Esophagus squamous epithelium (tissue), 5 donors: ENCODE data around the gene ABCF3. TPM values are rescaled to one million over a fixed set of nuclear protein-coding genes. Genes with fewer than 3 reads are reported as not detected.

ENCODE experiments used
- DNase-seq: peaks from one replicate; lab custom pipeline; 2025; lab: John Stamatoyannopoulos, UW
- H3K27ac ChIP-seq, 4 donors: fragments of 200-600 bp; sonication (generic); one replicate each; pipeline ENCODE4 v1.5.1; 2016 to 2019; ENCODE audit warnings: mild to moderate bottlenecking in 1 of 4
- H3K27me3 ChIP-seq, 4 donors: fragments of 200-600 bp; sonication (generic); 1 replicate in 3 of 4; 2 replicates in 1 of 4; pipeline versions ENCODE4 v1.5.1 to v1.6.0; 2017 to 2021; ENCODE audit warnings: antibody characterized with exemption in 1 of 4
- H3K36me3 ChIP-seq, 3 donors: fragments of 200-600 bp; sonication (generic); one replicate each; pipeline ENCODE4 v1.5.1; 2016 to 2019
- H3K4me1 ChIP-seq, 3 donors: fragments of 200-600 bp; sonication (generic); one replicate each; pipeline ENCODE4 v1.5.1; 2017 to 2019
- H3K4me3 ChIP-seq, 4 donors: fragments of 200-600 bp; sonication (generic); 1 replicate in 3 of 4; 2 replicates in 1 of 4; pipeline ENCODE4 v1.5.1; 2016 to 2019; ENCODE audit warnings: mild to moderate bottlenecking in 2 of 4, moderate library complexity in 1 of 4
- H3K9me3 ChIP-seq, 3 donors: fragments of 200-600 bp; sonication (generic); one replicate each; pipeline ENCODE4 v1.5.1; 2016 to 2019
- CTCF ChIP-seq, 6 experiments: fragments of 450-650 bp in 4 of 6; fragments of 200-600 bp in 2 of 6; sonication (generic) in 2 of 6; IDR thresholded peaks; one replicate each; pipeline ENCODE4 v1.5.1; 2016 to 2019; ENCODE audit warnings: antibody characterized with exemption in 6 of 6, mild to moderate bottlenecking in 4 of 6, moderate library complexity in 4 of 6
- POLR2A ChIP-seq, 4 donors: fragments of 450-650 bp; IDR thresholded peaks; one replicate each; pipeline ENCODE4 v1.6.1; 2017; ENCODE audit warnings: antibody characterized with exemption in 4 of 4, mild to moderate bottlenecking in 4 of 4, moderate library complexity in 3 of 4
- WGBS, 2 donors: methylation state at CpG; one replicate each; pipeline ENCODE4 v1.1.5; 2018; 5-methylcytosine and 5-hydroxymethylcytosine counted together
- intact Hi-C: fragments of 100-400 bp; cut with DNase I; formaldehyde crosslinking; loops from one replicate; pipeline ENCODE4 v1.15.0; 2022
- total RNA-seq, 4 donors: library from RNA; depleted of rRNA; stranded (reverse); fragments of >200 nt; gene quantifications; one replicate each; pipeline ENCODE4 v1.1.0, GENCODE V29; 2016
- donor health status: DM: yes; HTN: yes; CAD: no.

Gene ABCF3
- total RNA-seq, 4 donors from 2014 or later = 31.4 to 63.1 (median 40.5) TPM

- intact Hi-C loops = no loop called here
- Histone ChIP-seq H3K27me3 (peaks cover 0 to 32% (median 0%) of the 10 kb centered on the region in 4 donors), H3K4me1 (no peaks in the 10 kb centered on the region), H3K9me3 (no peaks in the 10 kb centered on the region), H3K27ac (no peak overlapping the region), H3K36me3 (no peaks in the 10 kb centered on the region), H3K4me3 (no peak overlapping the region)
- TF ChIP-seq CTCF (IDR thresholded peaks at IDR 0.05) (no peak), POLR2A (IDR thresholded peaks at IDR 0.05) (no peak)
- no peak for DNase-seq
- WGBS, 2 donors = 41 to 63% methylated on average over 2 to 4 of the region's 4 CpGs
Measured at GRCh38 chr3:184218814-184219213, 32.8 kb downstream of the ABCF3 start.

GRCh38 chr3:184222521-184222920 lies 36.5 kb downstream of the ABCF3 start:
- intact Hi-C loops = no loop called here
- Histone ChIP-seq H3K9me3 (no peaks in the 10 kb centered on the region), H3K4me3 (no peak overlapping the region), H3K4me1 (no peaks in the 10 kb centered on the region), H3K27me3 (peaks cover 0 to 61% (median 0%) of the 10 kb centered on the region in 4 donors), H3K36me3 (no peaks in the 10 kb centered on the region), H3K27ac (no peak overlapping the region)
- no peak for DNase-seq
- WGBS, 2 donors = 53 to 73% methylated on average over 3 of the region's 3 CpGs
- TF ChIP-seq POLR2A (IDR thresholded peaks at IDR 0.05) = no peak

- Histone ChIP-seq H3K4me3 (no peak overlapping the region), H3K27ac (no peak overlapping the region), H3K4me1 (peaks cover 0 to 4% (median 2%) of the 10 kb centered on the region in 3 donors), H3K9me3 (no peaks in the 10 kb centered on the region), H3K27me3 (peaks cover 0 to 69% (median 2%) of the 10 kb centered on the region in 4 donors), H3K36me3 (no peaks in the 10 kb centered on the region)
- intact Hi-C loops = no loop called here
- no peak for DNase-seq
- TF ChIP-seq POLR2A (IDR thresholded peaks at IDR 0.05) = no peak
- WGBS, 2 donors = 75 to 81% methylated on average over 3 of the region's 3 CpGs
Measured at GRCh38 chr3:184223946-184224345, 37.9 kb downstream of the ABCF3 start.

GRCh38 chr3:184227481-184227935 lies 41.5 kb downstream of the ABCF3 start:
- WGBS, 2 donors = 59% methylated on average over 2 of the region's 2 CpGs
- Histone ChIP-seq H3K4me1 (peaks cover 9 to 26% (median 21%) of the 10 kb centered on the region in 3 donors), H3K27me3 (peaks cover 12 to 84% (median 13%) of the 10 kb centered on the region in 4 donors), H3K9me3 (no peaks in the 10 kb centered on the region), H3K36me3 (no peaks in the 10 kb centered on the region), H3K27ac (no peak overlapping the region), H3K4me3 (no peak overlapping the region)
- TF ChIP-seq POLR2A (IDR thresholded peaks at IDR 0.05) (no peak), CTCF (IDR thresholded peaks at IDR 0.05) (peak; percentile 47 to 80 (median 68))
- no peak for DNase-seq
- intact Hi-C loops = no loop called here

GRCh38 chr3:184228376-184229137 lies 42.6 kb downstream of the ABCF3 start:
- intact Hi-C loops = no loop called here
- Histone ChIP-seq H3K9me3 (no peaks in the 10 kb centered on the region), H3K36me3 (no peaks in the 10 kb centered on the region), H3K4me1 (peaks cover 9 to 26% (median 21%) of the 10 kb centered on the region in 3 donors), H3K27me3 (peaks cover 12 to 89% (median 13%) of the 10 kb centered on the region in 4 donors), H3K27ac (no peak overlapping the region), H3K4me3 (peak overlapping the region in 2 of 4 donors; percentile 53 to 67)
- WGBS, 2 donors = 60 to 67% methylated on average over 5 to 7 of the region's 12 CpGs
- no peak for DNase-seq
- TF ChIP-seq CTCF (IDR thresholded peaks at IDR 0.05) (no peak), POLR2A (IDR thresholded peaks at IDR 0.05) (no peak)

GRCh38 chr3:184229394-184230080 lies 43.5 kb downstream of the ABCF3 start, which contains the start of gene VWA5B2:
Gene VWA5B2, plus strand, starts transcription at chr3:184229585. Its CDS starts 944 bp downstream, at chr3:184230529.
- DNase-seq = no peak
- 3% methylated on average over 9 of the region's 66 CpGs; no CpG with 5 or more reads in 1 of the 2 donors for WGBS, 2 donors
- peak within 1 kb of the TSS; percentile 27 to 67 (median 46) for H3K4me3 ChIP-seq
- no peaks in the 10 kb centered on the region for H3K9me3 ChIP-seq
- no peaks in the 10 kb centered on the region for H3K36me3 ChIP-seq
- TF ChIP-seq CTCF (IDR thresholded peaks at IDR 0.05) = peak in 4 of 6 experiments; percentile 23 to 44 (median 28)
- no peak for TF ChIP-seq POLR2A (IDR thresholded peaks at IDR 0.05)
- peaks cover 12 to 98% (median 13%) of the 10 kb centered on the region in 4 donors for H3K27me3 ChIP-seq
- no peak within 1 kb of the TSS for H3K27ac ChIP-seq
- intact Hi-C loops = no loop called here
- peaks cover 9 to 35% (median 21%) of the 10 kb centered on the region in 3 donors for H3K4me1 ChIP-seq
